Activated naive CD4-positive, alpha-beta T cell treated with anti-CD3 and anti-CD28 coated beads for 36 hours (primary cell): ENCODE data around the gene CES3. TPM values are rescaled to one million over a fixed set of nuclear protein-coding genes. Genes with fewer than 3 reads are reported as not detected.
A peak's percentile ranks its signal among the peaks of the same experiment; 100 is the strongest.
"Not testable (repeated sequence)": the region's sequence is repeated elsewhere in the genome, so short reads cannot be mapped to it uniquely, and the experiment has no call there.

Experiments used
- CTCF ChIA-PET: fragments of 350-600 bp; sonication (Branson Sonifier 250); formaldehyde crosslinking; loops from one replicate; lab custom pipeline; 2021; ENCODE audit warnings: antibody characterized with exemption; lab: Charles Lee
- DNase-seq: peaks from one replicate; pipeline ENCODE4 v3.0.0-alpha.2; 2020
- H3K27ac Mint-ChIP-seq: one replicate; pipeline ENCODE4 v1.8.0; 2021; ENCODE audit warnings: mild to moderate bottlenecking, mixed read lengths
- H3K27me3 Mint-ChIP-seq: one replicate; pipeline ENCODE4 v1.8.0; 2021; ENCODE audit warnings: low read depth, mixed read lengths
- H3K36me3 Mint-ChIP-seq: one replicate; pipeline ENCODE4 v1.8.0; 2021; ENCODE audit warnings: low read depth, mixed read lengths
- H3K4me1 Mint-ChIP-seq: one replicate; pipeline ENCODE4 v1.8.0; 2021; ENCODE audit warnings: low read depth, mixed read lengths
- H3K4me3 Mint-ChIP-seq: one replicate; pipeline ENCODE4 v1.8.0; 2021; ENCODE audit warnings: mild to moderate bottlenecking, moderate library complexity, mixed read lengths
- H3K9me3 Mint-ChIP-seq: one replicate; pipeline ENCODE4 v1.8.0; 2021; ENCODE audit warnings: mixed read lengths
- intact Hi-C: fragments of 100-400 bp; cut with micrococcal nuclease; formaldehyde crosslinking; loops from one replicate; pipeline ENCODE4 v1.15.1; 2023
- total RNA-seq, 2 experiments: library from RNA; stranded (reverse); gene quantifications; one replicate each; pipeline ENCODE4 v1.2.3, GENCODE V29; 2021

CES3 gene
- total RNA-seq, 2 experiments from 2014 or later = 0.17 to 0.55 TPM

DNA sequence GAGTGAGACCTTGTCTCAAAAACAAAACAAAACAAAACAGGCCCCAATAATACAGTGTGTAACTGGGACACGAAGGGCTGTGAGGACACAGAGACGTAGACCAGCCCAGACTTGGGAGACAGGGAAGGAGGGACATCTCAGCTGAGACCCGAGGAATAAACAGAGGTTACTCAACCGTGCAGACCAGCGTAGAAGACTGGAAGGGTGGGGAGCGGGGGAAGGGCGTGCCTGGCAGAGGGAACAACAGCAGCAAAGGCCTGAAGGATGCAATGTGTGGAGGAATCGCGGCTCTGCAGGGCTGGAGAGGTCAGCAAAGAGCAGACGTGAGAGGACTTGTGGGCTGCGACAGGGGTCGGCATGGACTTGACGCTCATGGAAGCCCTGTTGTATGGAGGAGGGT is 15.7 kb downstream of the CES3 start:
- DNase-seq = no peak
- Mint-ChIP-seq H3K4me3 (no peak overlapping the region), H3K27ac (no peak overlapping the region), H3K9me3 (no peaks in the 10 kb centered on the region), H3K4me1 (peaks cover 20% of the 10 kb centered on the region), H3K27me3 (no peaks in the 10 kb centered on the region), H3K36me3 (no peaks in the 10 kb centered on the region)
- CTCF ChIA-PET = interaction anchor here (0.6 to 3.9 kb wide), 12 partner anchors 16 to 216 kb away, joined by 3 to 24 read pairs (median 5); partner anchors contain the start of genes CES3, FBXL8 and TRADD
- intact Hi-C loops = loop anchor here (1.0 to 10.0 kb wide), 7 partner anchors 22 to 468 kb away; no protein-coding TSS in a partner anchor

DNA sequence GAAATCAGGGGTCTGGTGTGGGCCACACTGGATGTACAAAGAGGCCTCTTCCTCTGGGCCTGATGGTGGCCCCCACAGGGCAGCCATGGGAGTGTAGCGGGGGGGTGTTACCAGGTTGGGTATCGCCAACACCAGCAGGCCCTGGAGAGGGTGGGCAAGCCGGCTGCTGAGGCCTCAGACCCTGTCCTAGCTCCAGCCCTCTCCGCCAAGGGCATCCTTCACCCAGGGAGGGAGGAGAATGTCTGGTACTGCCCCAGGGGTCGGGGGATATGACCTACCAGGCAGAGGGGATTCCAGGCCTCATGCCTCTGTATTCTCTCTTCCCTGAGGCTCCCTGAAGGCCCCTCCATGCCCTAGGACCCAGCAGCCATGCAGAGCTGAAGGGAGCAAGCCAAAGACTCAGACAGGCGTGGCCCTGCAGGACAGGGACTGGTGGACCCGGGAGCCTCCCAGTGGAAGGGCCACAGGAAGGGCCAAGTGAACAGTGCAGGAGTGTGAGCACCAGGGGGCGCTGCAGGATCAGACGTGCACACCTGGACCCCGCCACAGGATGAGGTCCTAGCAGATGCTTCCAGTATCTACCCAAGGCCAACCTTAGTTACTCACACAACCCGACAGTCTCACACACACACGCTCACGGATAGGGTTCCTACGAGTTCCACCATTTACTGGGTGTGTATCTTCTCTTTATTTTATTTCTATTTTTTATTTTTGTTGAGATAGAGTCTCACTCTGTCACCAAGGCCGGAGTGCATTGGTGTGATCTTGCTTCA is 16.5 kb downstream of the CES3 start:
- intact Hi-C loops = loop anchor here (1.0 to 10.0 kb wide), 7 partner anchors 23 to 467 kb away; no protein-coding TSS in a partner anchor
- H3K4me3 Mint-ChIP-seq = no peak overlapping the region
- CTCF ChIA-PET = interaction anchor here (0.6 to 3.9 kb wide), 18 partner anchors 11 to 215 kb away, joined by 3 to 22 read pairs (median 4); partner anchors contain the start of genes CES4A, FBXL8 and TRADD
- peaks cover 23% of the 10 kb centered on the region for H3K4me1 Mint-ChIP-seq
- H3K27ac Mint-ChIP-seq = no peak overlapping the region
- no peaks in the 10 kb centered on the region for H3K9me3 Mint-ChIP-seq
- peak; percentile 94 for DNase-seq
- no peaks in the 10 kb centered on the region for H3K27me3 Mint-ChIP-seq
- H3K36me3 Mint-ChIP-seq = no peaks in the 10 kb centered on the region

DNA sequence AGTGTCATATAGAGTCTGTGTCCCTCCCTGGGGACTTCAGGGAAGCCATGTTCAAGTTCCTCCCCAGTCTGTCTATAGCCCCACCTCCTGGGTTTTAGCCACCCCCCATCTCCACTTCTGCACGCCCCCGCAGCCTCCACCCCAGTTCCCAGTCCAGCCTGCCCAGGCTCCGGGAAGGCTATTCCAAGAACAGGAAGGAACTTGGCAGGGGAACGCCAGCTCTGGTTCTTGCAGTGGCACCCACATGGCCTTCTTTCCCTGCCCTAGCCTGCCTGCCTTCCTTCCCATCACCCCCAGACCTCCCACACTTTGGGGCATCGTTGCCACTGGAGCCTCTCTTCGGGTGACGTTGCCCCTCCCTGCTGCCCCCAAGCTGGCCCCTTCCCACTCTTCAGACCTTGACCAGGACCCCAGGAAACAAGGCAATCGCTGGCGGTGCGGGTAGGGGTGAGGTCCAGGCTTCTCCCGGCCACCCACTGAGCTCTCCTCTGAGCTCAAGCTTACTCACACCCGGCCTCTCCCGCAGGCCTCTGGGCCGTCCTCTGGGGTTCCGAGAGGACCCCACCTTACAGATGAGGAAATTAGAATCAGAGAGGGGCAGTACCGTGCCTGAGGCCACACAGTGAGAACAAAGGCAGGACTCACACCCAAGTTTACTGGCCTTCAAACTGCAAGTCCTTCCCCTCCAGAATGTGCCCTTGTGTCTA is 18.1 kb downstream of the CES3 start:
- H3K27me3 Mint-ChIP-seq = no peaks in the 10 kb centered on the region
- CTCF ChIA-PET = interaction anchor here (1.3 to 3.9 kb wide), 7 partner anchors 9 to 206 kb away, joined by 3 to 22 read pairs (median 8); partner anchors contain the start of genes CES4A, FBXL8 and TRADD
- no peak for DNase-seq
- intact Hi-C loops = loop anchor here (10.0 kb wide), 1 partner anchor 466 kb away; no protein-coding TSS in a partner anchor
- H3K4me3 Mint-ChIP-seq = no peak overlapping the region
- peaks cover 30% of the 10 kb centered on the region for H3K4me1 Mint-ChIP-seq
- no peak overlapping the region for H3K27ac Mint-ChIP-seq
- no peaks in the 10 kb centered on the region for H3K36me3 Mint-ChIP-seq
- H3K9me3 Mint-ChIP-seq = no peaks in the 10 kb centered on the region

DNA sequence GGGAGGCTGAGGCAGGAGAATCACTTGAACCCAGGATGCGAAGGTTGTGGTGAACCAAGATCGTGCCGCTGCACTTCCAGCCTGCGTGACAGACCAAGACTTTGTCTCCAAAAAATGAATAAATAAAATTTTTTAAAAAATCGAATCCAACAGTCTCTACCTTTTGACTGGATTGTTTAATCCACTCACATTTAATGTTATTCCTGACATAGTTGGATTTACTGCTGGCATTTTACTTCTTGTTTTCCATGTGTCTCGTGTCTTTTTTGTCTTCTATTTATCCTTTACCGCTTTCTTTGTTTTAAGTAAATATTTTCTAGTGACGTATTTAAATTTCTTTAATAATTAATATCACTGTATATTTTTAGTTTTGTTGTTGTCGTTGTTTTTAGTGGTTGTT is 22.0 kb downstream of the CES3 start:
- no peak for DNase-seq
- no peaks in the 10 kb centered on the region for H3K9me3 Mint-ChIP-seq
- no peaks in the 10 kb centered on the region for H3K27me3 Mint-ChIP-seq
- no peaks in the 10 kb centered on the region for H3K36me3 Mint-ChIP-seq
- H3K4me1 Mint-ChIP-seq = peaks cover 30% of the 10 kb centered on the region
- peak overlapping the region; percentile 96 for H3K27ac Mint-ChIP-seq
- CTCF ChIA-PET = interaction anchor here (0.6 to 2.3 kb wide), 7 partner anchors 9 to 309 kb away, joined by 3 to 15 read pairs (median 6); no protein-coding TSS in a partner anchor
- intact Hi-C loops = no loop called here
- H3K4me3 Mint-ChIP-seq = no peak overlapping the region

DNA sequence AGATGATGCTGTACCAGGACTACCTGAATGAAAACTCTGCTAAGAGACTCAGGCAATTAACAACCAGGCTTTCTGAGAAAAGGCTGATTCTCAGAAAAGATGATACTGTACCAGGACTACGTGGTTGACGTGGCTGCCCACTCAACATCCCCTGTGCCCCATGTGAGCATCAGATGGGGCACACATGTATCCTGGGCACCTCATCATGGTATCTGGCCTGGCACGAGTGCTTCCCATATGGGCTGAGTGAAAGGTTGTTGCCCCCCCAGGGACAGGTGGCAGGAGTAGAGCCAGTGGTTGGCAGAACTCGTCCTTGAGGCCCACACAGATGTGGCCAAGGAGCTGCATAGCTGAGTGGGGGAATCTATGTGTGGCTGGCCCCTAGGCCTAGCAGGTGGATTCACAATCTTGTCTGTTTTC is 23.8 kb downstream of the CES3 start:
- peak overlapping the region; percentile 96 for H3K27ac Mint-ChIP-seq
- H3K4me1 Mint-ChIP-seq = peaks cover 30% of the 10 kb centered on the region
- DNase-seq = peak; percentile 81

DNA sequence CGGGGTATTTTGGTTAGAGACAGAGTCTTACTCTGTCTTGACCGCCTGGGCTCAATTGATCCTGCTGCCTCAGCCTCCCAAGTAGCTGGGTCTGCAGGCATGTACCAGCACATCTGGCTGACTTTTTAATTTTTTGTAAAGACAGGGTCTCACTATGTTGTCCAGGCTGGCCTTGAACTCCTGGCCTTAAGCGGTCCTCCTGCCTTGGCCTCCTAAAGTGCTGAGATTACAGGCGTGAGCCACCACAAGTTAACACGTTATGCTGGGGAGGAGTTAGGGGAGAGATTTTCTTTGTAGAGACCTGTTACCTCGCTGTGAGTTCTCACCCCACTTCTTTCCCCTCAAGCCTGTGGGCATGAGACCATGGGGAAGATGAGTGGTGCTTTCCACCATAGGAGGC is 25.5 kb downstream of the CES3 start:
- Mint-ChIP-seq H3K36me3 (no peaks in the 10 kb centered on the region), H3K4me3 (no peak overlapping the region), H3K9me3 (no peaks in the 10 kb centered on the region), H3K4me1 (peaks cover 25% of the 10 kb centered on the region), H3K27me3 (no peaks in the 10 kb centered on the region), H3K27ac (peak overlapping the region; percentile 48)
- DNase-seq = no peak
- intact Hi-C loops = no loop called here
- CTCF ChIA-PET = no interaction called here

More for the DNA sequence above, 23.8 kb downstream of the CES3 start:
- CTCF ChIA-PET = interaction anchor here (0.6 to 2.2 kb wide), 5 partner anchors 13 to 172 kb away, joined by 3 to 7 read pairs (median 4); no protein-coding TSS in a partner anchor
- Mint-ChIP-seq H3K4me3 (no peak overlapping the region), H3K36me3 (no peaks in the 10 kb centered on the region), H3K27me3 (no peaks in the 10 kb centered on the region), H3K9me3 (no peaks in the 10 kb centered on the region)
- intact Hi-C loops = loop anchor here (1.0 to 2.0 kb wide), 7 partner anchors 16 to 326 kb away; partner anchors contain the start of genes FBXL8, MATCAP1 and TRADD

DNA sequence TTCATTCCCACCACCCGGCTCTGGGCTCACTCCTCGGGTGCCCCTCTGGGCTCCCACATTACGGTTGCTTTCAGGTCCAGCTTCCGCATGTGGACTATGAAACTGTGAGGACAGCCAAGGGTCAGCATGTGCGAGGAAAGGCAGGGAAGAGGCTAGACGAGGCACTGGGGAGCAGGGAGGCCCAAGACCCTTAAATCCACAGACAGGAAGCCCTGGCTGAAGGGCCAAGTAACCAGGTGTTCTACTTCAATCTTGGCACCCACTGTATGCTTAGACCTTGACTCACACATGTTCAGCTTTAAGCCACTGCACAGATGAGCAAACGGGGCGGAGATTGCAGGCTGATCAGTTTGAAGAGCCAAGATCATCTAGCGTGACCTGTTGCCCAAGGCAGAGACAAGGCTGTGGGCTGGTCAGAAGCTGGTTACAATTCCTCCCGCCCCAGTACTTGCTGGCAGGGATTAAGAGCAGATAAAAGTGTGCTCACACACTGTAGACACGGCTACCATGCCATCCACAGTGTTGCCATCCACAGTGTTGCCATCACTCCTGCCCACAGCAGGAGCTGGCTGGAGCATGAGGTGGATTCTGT is 27.2 kb downstream of the CES3 start, which contains the start of gene CES4A:
CES4A (plus strand) TSS at position 393 of the 592 bp plus-strand sequence; CDS start at position 577, 184 bp downstream.
- Mint-ChIP-seq H3K4me1 (peaks cover 22% of the 10 kb centered on the region), H3K9me3 (no peaks in the 10 kb centered on the region), H3K27ac (peak within 1 kb of the TSS; percentile 21), H3K27me3 (no peaks in the 10 kb centered on the region), H3K4me3 (no peak within 1 kb of the TSS), H3K36me3 (no peaks in the 10 kb centered on the region)
- CTCF ChIA-PET = interaction anchor here (1.0 to 1.6 kb wide), 3 partner anchors 10 to 169 kb away, joined by 3 read pairs; no protein-coding TSS in a partner anchor
- DNase-seq = no peak
- intact Hi-C loops = no loop called here

DNA sequence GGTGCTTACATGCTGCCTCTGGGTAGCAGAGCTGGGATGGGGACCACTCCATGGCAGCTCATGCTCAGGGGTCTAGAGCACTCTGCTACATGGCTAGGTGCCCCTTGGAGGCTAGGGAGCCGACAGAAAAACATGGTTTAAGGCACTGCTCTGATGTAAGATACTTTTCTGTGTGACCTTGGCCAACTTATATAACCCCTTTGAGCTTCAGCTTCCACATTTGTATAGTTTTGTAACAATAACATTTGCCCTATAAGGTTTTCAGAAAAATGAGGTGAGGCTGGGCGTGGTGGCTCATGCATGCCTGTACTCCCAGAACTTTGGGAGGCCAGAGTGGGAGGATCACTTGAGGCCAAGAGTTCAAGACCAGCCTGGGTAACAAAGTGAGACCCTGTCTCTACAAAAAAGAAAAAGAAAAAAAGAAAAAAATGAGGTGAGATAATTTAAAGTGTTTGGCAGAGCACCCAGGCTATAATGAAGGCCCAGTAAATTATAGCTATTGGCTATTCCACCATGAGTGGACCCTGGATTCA is 30.5 kb downstream of the CES3 start:
- intact Hi-C loops = no loop called here
- Mint-ChIP-seq H3K4me3 (no peak overlapping the region), H3K27ac (no peak overlapping the region), H3K27me3 (no peaks in the 10 kb centered on the region), H3K36me3 (no peaks in the 10 kb centered on the region), H3K4me1 (no peaks in the 10 kb centered on the region), H3K9me3 (no peaks in the 10 kb centered on the region)
- no peak for DNase-seq
- CTCF ChIA-PET = interaction anchor here (0.6 to 2.5 kb wide), 6 partner anchors 8 to 332 kb away, joined by 3 to 11 read pairs (median 4); no protein-coding TSS in a partner anchor

DNA sequence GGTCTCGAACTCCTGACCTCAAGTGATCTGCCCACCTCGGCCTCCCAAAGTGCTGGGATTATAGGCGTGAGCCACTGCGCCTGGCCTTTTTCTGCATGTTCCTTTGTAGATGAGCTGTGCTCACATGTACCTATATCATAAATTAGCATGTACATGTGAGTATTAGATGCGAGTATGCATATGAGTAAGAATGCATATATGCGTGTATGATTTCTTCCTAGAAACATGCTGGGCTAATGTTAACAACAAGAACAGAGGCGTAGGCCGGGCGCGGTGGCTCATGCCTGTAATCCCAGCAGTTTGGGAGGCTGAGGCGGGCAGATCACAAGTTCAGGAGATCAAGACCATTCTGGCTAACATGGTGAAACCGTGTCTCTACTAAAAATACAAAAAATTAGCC is 32.5 kb downstream of the CES3 start:
- intact Hi-C loops, H3K9me3 Mint-ChIP-seq, H3K27ac Mint-ChIP-seq, H3K36me3 Mint-ChIP-seq, H3K4me3 Mint-ChIP-seq, H3K27me3 Mint-ChIP-seq, DNase-seq, H3K4me1 Mint-ChIP-seq, CTCF ChIA-PET: not testable (repeated sequence)

DNA sequence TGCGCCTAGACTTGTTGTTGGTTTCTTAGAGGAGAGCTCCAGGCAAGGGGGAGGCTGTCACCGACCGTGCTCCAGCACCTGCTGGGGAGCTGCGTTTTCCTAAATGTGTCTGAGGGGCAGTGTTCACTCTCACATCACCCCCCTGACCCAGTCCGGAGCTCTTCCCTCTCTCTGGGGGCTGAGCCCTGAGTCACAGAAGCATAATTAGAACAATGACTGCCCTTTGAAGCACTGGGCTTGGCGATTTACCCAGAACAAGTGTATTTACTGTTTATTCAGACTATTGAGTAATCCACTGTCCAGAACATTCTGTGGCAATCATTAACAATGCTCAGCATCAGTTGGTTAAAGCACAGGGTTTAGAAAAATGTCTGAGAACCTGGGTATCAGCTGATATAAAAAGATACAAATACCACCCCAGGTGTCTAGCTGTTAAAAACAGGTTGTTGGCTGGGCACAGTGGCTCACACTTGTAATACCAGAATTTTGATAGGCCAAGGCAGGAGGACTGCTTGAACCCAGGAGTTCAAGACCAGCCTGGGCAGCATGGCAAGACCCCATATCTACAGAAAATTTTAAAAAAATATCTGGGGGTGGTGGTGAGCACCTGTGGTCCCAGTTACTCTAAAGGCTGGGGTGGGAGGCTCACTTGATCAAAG is 35.4 kb downstream of the CES3 start:
- intact Hi-C loops = no loop called here
- Mint-ChIP-seq H3K27me3 (no peaks in the 10 kb centered on the region), H3K36me3 (no peaks in the 10 kb centered on the region), H3K9me3 (no peaks in the 10 kb centered on the region), H3K4me1 (peaks cover 11% of the 10 kb centered on the region), H3K4me3 (no peak overlapping the region), H3K27ac (no peak overlapping the region)
- no peak for DNase-seq
- CTCF ChIA-PET = interaction anchor here (0.6 to 1.0 kb wide), 2 partner anchors 12 to 22 kb away, joined by 3 to 4 read pairs; no protein-coding TSS in a partner anchor

DNA sequence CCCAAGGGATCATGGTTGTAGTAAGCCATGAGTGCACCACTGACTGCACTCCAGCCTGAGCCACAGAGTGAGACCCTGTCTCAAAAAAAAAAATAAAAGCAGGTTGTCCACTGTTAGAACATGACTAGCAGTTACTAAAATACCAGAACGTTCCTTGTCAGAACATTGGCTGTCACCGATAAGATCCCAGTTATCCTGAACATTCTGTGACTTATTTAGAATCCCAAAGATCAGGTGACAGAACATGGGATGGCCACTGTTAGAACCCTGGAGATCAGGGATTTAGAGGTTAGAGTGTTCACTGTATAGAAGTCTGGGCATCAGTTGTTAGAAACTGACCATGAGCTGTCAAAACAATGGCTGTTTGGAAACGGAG is 35.9 kb downstream of the CES3 start:
- Mint-ChIP-seq H3K36me3 (no peaks in the 10 kb centered on the region), H3K4me3 (no peak overlapping the region), H3K27ac (no peak overlapping the region), H3K27me3 (no peaks in the 10 kb centered on the region), H3K4me1 (peaks cover 14% of the 10 kb centered on the region), H3K9me3 (no peaks in the 10 kb centered on the region)
- intact Hi-C loops = no loop called here
- no peak for DNase-seq
- CTCF ChIA-PET = interaction anchor here (1.0 to 1.3 kb wide), 2 partner anchors 12 to 21 kb away, joined by 4 read pairs; no protein-coding TSS in a partner anchor
